Endothelial cell of umbilical vein (primary cell): ENCODE measurements around the gene YPEL4. TPM values are rescaled to one million over a fixed set of nuclear protein-coding genes. Genes with fewer than 3 reads are reported as not detected.

Experiments
- BruUV-seq: library from RNA; stranded (reverse); fragments of 400-500 nt; replicated peaks from 2 replicates; lab custom pipeline; 2021; lab: Mats Ljungman, UMichigan
- CTCF ChIA-PET: fragments of 300-600, 350-600 bp; sonication (Branson Sonifier 250); formaldehyde crosslinking; loops from one replicate; lab custom pipeline; 2021; ENCODE audit warnings: antibody characterized with exemption, inconsistent platforms; lab: Charles Lee
- POLR2A ChIA-PET: fragments of 300-600, 350-600 bp; sonication (Branson Sonifier 250); formaldehyde crosslinking; loops from one replicate; lab custom pipeline; 2021; ENCODE audit warnings: antibody characterized with exemption, inconsistent platforms; lab: Charles Lee
- DNase-seq: peaks from one replicate; pipeline ENCODE4 v3.0.0-alpha.2; 2011; ENCODE audit warnings: low read depth, low spot score
- FAIRE-seq: peaks from 2 replicates; lab custom pipeline; 2011; peaks lifted over from hg19 to GRCh38; lab: Jason Lieb, UNC
- H2AFZ ChIP-seq: 2 replicates; pipeline ENCODE4 v1.6.0; 2012; ENCODE audit warnings: low read depth, low read length, control low read depth, inconsistent platforms
- H3K27ac ChIP-seq: 2 replicates; pipeline ENCODE4 v1.5.1; 2011; ENCODE audit warnings: low read depth, mild to moderate bottlenecking, control low read depth, low read length, moderate library complexity; ENCODE audit not compliant: insufficient read depth
- H3K27me3 ChIP-seq, 2 experiments: 2 replicates each; pipeline versions ENCODE4 v1.6.0 to v1.6.1; 2011; ENCODE audit warnings: low read length in 2 of 2, mixed read lengths in 1 of 2; ENCODE audit not compliant: control insufficient read depth in 2 of 2, insufficient read depth in 2 of 2
- H3K36me3 ChIP-seq, 2 experiments: 2 replicates in 1 of 2; 3 replicates in 1 of 2; pipeline ENCODE4 v1.5.1; 2011; ENCODE audit warnings: low read length in 2 of 2, mild to moderate bottlenecking in 1 of 2, moderate library complexity in 1 of 2; ENCODE audit not compliant: control insufficient read depth in 2 of 2, insufficient read depth in 2 of 2; ENCODE audit errors: extremely low read depth in 1 of 2
- H3K4me1 ChIP-seq: 3 replicates; pipeline ENCODE4 v1.5.1; 2011; ENCODE audit warnings: mild to moderate bottlenecking, low read length; ENCODE audit not compliant: control insufficient read depth, insufficient read depth; ENCODE audit errors: extremely low read depth
- H3K4me2 ChIP-seq: 2 replicates; pipeline ENCODE4 v1.6.1; 2011; ENCODE audit warnings: low read length, control low read depth, mixed read lengths; ENCODE audit not compliant: insufficient read depth
- H3K4me3 ChIP-seq, 3 experiments: fragments of 200-600 bp in 1 of 3; sonication (generic), shearing (Covaris generic) in 1 of 3; replicated peaks in 1 of 3; 2 replicates each; pipeline ENCODE4 v1.5.1; 2011 to 2016; ENCODE audit warnings: control low read depth in 3 of 3, low read length in 3 of 3, mild to moderate bottlenecking in 2 of 3, inconsistent platforms in 1 of 3, low read depth in 1 of 3, moderate library complexity in 1 of 3; ENCODE audit not compliant: insufficient read depth in 1 of 3
- H3K79me2 ChIP-seq: 2 replicates; pipeline ENCODE4 v1.6.0; 2012; ENCODE audit warnings: low read length, inconsistent platforms; ENCODE audit not compliant: control insufficient read depth, insufficient read depth
- H3K9ac ChIP-seq: replicated peaks from 2 replicates; pipeline ENCODE3; 2011; ENCODE audit warnings: low read length, control low read depth; ENCODE audit not compliant: insufficient read depth; ENCODE audit errors: extremely low read depth
- H3K9me1 ChIP-seq: replicated peaks from 3 replicates; pipeline ENCODE4 v1.6.0; 2011; ENCODE audit warnings: mild to moderate bottlenecking, low read length; ENCODE audit not compliant: control insufficient read depth, insufficient read depth; ENCODE audit errors: extremely low read depth
- H3K9me3 ChIP-seq: replicated peaks from 2 replicates; pipeline ENCODE4 v1.5.1; 2012; ENCODE audit warnings: low read length, inconsistent platforms; ENCODE audit not compliant: control insufficient read depth, insufficient read depth
- H4K20me1 ChIP-seq: replicated peaks from 2 replicates; pipeline ENCODE3; 2011; ENCODE audit warnings: mild to moderate bottlenecking, low read length; ENCODE audit not compliant: control insufficient read depth, insufficient read depth; ENCODE audit errors: extremely low read depth
- EZH2 ChIP-seq: IDR thresholded peaks from 2 replicates; pipeline ENCODE4 v1.6.1; 2012; ENCODE audit warnings: borderline replicate concordance, low read depth, mild to moderate bottlenecking, moderate library complexity, low read length, inconsistent platforms; ENCODE audit not compliant: severe bottlenecking
- JUN ChIP-seq: IDR thresholded peaks from 2 replicates; pipeline ENCODE4 v1.6.1; 2011; ENCODE audit warnings: borderline replicate concordance, low read depth; ENCODE audit not compliant: insufficient read length, insufficient read depth
- POLR2A ChIP-seq: IDR thresholded peaks from 2 replicates; pipeline ENCODE4 v1.6.1; 2012; ENCODE audit warnings: low read depth, mild to moderate bottlenecking, control low read depth, low read length
- dilution Hi-C: fragments of 300-500 bp; cut with MboI; formaldehyde crosslinking; loops from one replicate; pipeline ENCODE4 v1.15.0; 2019; ENCODE audit warnings: low sequenced_read_pairs; ENCODE audit not compliant: extremely low pct_ligation_motif_present
- intact Hi-C: fragments of 100-400 bp; cut with micrococcal nuclease; formaldehyde crosslinking; loops from one replicate; pipeline ENCODE4 v1.10.0; 2022
- polyA plus RNA-seq, 4 experiments: library from polyadenylated mRNA; depleted of rRNA in 3 of 4; stranded (reverse) in 3 of 4; unstranded in 1 of 4; fragments of >200 nt; gene quantifications; 2 replicates each; pipeline versions ENCODE4 v1.2.1 to v1.2.3, GENCODE V29; 2011 to 2012; ENCODE audit warnings: missing spikeins in 1 of 4
- total RNA-seq: library from RNA; stranded (reverse); gene quantifications from 2 replicates; pipeline ENCODE4 v1.2.3, GENCODE V29; 2021
- TF ChIP-seq, protein P1 (sequence below): IDR thresholded peaks from 2 replicates; pipeline ENCODE4 v1.6.1; 2011; ENCODE audit not compliant: insufficient read depth, insufficient read length
- TF ChIP-seq, protein P2 (sequence below), 2 donors: IDR thresholded peaks; 1 replicate in 1 of 2; 2 replicates in 1 of 2; pipeline ENCODE4 v1.5.1; 2011; ENCODE audit warnings: low read length in 2 of 2, mild to moderate bottlenecking in 2 of 2, moderate library complexity in 2 of 2, control low read depth in 1 of 2, inconsistent platforms in 1 of 2, low read depth in 1 of 2; ENCODE audit not compliant: insufficient read depth in 1 of 2; ENCODE audit errors: extremely low read depth in 1 of 2

YPEL4 gene
- total and polyA plus RNA-seq, 2 donors (not counting 3 experiments of a cell fraction or from before 2014, with no cell fraction given): 0.03 to 0.24 TPM

DNA sequence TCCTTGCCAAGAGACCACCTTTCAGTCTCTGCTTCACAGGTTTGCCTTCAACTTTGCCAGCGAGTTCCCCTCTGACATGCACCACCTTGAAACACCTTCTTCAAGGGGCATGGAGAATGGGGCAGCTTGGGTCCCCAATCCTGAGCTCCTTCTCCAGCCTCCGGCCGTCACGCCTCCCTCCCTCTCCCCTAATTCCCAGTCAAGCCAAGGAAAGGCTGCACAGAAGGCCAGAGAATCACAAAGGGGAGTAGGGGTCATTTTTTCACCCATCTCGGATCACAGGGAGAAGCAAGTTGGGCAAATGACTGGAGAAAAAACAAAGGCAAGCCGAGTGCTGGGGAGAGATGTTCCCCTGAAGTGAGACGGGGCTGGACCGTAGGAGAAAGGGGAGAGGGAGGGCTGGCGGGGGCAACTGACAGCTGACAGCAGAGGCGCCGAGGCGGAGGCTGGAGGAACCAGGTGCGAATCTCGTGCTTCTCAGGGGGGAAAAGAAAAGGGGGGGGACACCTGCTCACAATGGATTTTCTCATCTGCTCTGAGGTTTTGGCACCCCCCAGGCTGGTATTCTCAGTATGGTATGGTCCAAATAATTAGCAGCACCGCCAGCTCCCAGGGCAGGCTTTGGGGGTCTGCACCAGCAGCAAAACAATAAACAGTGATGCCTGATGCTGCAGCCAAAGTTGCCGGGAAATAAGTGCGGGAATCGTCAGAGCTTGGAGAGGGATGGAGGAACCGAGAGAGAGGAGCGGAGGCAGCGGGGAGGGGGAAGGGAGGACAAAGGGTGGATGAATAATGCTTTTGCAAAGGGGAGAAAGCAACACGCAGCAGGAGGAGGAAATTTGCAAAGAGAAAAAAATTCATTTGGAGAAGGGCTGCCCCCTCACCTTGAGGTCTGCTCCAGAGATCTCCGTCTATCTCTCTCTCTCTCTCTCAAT lies 644 bp downstream of the YPEL4 start:
- H3K4me1 ChIP-seq: peaks cover 3% of the 10 kb centered on the region
- H3K9me1 ChIP-seq: no peaks in the 10 kb centered on the region
- no TSS peak for BruUV-seq
- peak overlapping the region in 1 of 3 experiments; percentile 9 for H3K4me3 ChIP-seq
- no peaks in the 10 kb centered on the region for H4K20me1 ChIP-seq
- DNase-seq (no peak), FAIRE-seq (peak; percentile 4)
- dilution Hi-C loops (no loop called here), intact Hi-C loops (loop anchor here (5.0 kb wide), 1 partner anchor 322 kb away; no protein-coding TSS in a partner anchor)
- peaks cover 40 to 54% of the 10 kb centered on the region in 2 experiments for H3K27me3 ChIP-seq
- H3K9ac ChIP-seq: no peak overlapping the region
- no peak overlapping the region for H3K4me2 ChIP-seq
- POLR2A ChIA-PET: interaction anchor here (0.6 kb wide), 1 partner anchor 98 kb away, joined by 3 read pairs; no protein-coding TSS in a partner anchor
- TF ChIP-seq EZH2 (peak; percentile 76), POLR2A (no peak)
- H3K79me2 ChIP-seq: no peaks in the 10 kb centered on the region
- CTCF ChIA-PET: interaction anchor here (0.8 to 1.3 kb wide), 2 partner anchors 80 to 152 kb away, joined by 3 to 8 read pairs; no protein-coding TSS in a partner anchor
- no peak overlapping the region for H2AFZ ChIP-seq
- no peak overlapping the region for H3K27ac ChIP-seq
- H3K36me3 ChIP-seq: no peaks in the 10 kb centered on the region
- no peaks in the 10 kb centered on the region for H3K9me3 ChIP-seq

DNA sequence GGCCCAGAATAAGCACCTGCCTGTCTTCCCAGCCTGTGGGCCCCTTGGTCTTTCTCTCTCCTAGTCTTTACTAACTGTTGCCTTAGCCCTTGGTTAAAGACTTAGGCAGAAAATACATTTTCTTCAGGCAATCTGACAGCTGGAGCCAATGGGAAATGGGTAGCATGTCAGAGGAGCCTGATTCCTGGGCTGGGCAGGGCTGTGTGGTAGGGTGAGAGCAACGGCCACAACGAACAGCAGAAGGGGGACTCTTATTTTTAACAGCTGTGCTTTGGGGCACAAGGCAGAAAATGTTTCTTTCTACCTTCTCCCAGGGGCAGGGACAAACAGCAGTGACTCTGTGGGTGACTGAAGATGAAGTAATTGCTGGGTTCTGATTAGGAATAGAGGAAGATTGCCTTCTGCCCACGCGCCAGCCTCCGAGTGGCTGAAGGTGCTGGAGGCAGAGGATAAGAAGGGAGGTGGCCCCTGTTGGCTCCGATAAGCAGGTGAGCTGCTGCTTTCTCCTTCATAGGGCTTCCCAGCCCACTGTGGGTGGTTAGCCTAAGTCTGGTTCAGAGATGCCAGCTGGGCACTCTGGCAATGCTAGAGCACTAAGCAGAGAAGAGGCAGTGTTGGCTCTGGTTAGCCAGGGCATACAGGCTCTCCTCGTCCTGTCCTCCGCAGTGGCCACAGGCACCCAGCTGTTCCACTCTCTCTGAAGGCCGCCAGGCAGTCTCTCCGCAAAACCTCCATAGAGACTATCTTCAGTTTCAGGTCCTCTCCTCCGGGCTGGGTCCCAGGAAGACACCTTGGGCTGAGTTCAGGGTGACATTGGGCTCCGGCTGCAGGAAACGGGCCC lies 1.5 kb downstream of the YPEL4 start:
- ChIA-PET CTCF (interaction anchor here (0.8 to 1.3 kb wide), 2 partner anchors 79 to 153 kb away, joined by 3 to 8 read pairs; no protein-coding TSS in a partner anchor), POLR2A (no interaction called here)
- Histone ChIP-seq H3K27me3 (peaks cover 40 to 54% of the 10 kb centered on the region in 2 experiments), H3K4me2 (no peak overlapping the region), H3K27ac (no peak overlapping the region), H2AFZ (no peak overlapping the region), H3K9me3 (no peaks in the 10 kb centered on the region), H3K36me3 (no peaks in the 10 kb centered on the region), H4K20me1 (no peaks in the 10 kb centered on the region), H3K4me1 (peaks cover 3% of the 10 kb centered on the region), H3K9me1 (no peaks in the 10 kb centered on the region), H3K79me2 (no peaks in the 10 kb centered on the region), H3K9ac (no peak overlapping the region), H3K4me3 (no peak overlapping the region)
- FAIRE-seq (no peak), DNase-seq (no peak)
- intact Hi-C loops: loop anchor here (5.0 kb wide), 1 partner anchor 321 kb away; no protein-coding TSS in a partner anchor
- TF ChIP-seq, protein P1, sequence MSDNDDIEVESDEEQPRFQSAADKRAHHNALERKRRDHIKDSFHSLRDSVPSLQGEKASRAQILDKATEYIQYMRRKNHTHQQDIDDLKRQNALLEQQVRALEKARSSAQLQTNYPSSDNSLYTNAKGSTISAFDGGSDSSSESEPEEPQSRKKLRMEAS: no peak
- TF ChIP-seq, protein P2, sequence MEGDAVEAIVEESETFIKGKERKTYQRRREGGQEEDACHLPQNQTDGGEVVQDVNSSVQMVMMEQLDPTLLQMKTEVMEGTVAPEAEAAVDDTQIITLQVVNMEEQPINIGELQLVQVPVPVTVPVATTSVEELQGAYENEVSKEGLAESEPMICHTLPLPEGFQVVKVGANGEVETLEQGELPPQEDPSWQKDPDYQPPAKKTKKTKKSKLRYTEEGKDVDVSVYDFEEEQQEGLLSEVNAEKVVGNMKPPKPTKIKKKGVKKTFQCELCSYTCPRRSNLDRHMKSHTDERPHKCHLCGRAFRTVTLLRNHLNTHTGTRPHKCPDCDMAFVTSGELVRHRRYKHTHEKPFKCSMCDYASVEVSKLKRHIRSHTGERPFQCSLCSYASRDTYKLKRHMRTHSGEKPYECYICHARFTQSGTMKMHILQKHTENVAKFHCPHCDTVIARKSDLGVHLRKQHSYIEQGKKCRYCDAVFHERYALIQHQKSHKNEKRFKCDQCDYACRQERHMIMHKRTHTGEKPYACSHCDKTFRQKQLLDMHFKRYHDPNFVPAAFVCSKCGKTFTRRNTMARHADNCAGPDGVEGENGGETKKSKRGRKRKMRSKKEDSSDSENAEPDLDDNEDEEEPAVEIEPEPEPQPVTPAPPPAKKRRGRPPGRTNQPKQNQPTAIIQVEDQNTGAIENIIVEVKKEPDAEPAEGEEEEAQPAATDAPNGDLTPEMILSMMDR (IDR thresholded peaks at IDR 0.05; ENCODE audit: extremely low read depth in 1 of 2, insufficient read depth in 1 of 2, low read depth in 1 of 2, low read length in 2 of 2): no peak
- TF ChIP-seq JUN (no peak), POLR2A (no peak), EZH2 (no peak)
- no TSS peak for BruUV-seq
- dilution Hi-C loops: no loop called here
